Neural cell (in vitro differentiated cells): ENCODE measurements around the gene RFTN1. TPM values are rescaled to one million over a fixed set of nuclear protein-coding genes. Genes with fewer than 3 reads are reported as not detected.

ENCODE experiments used
- H2AFZ ChIP-seq: fragments of 200-600, 300-800 bp; sonication (generic), shearing (Covaris generic); 2 replicates; pipeline ENCODE4 v1.6.0; 2014; ENCODE audit warnings: low read depth, mild to moderate bottlenecking, antibody characterized with exemption, low read length, moderate library complexity
- H3F3A ChIP-seq: fragments of 200-600 bp; shearing (Covaris generic); 2 replicates; pipeline ENCODE4 v1.6.1; 2016; ENCODE audit warnings: mild to moderate bottlenecking, moderate library complexity, mixed read lengths, antibody characterized with exemption, low read length; ENCODE audit not compliant: insufficient read depth, poor library complexity, severe bottlenecking
- H3K27ac ChIP-seq: fragments of 200-600, 300-800 bp; sonication (generic), shearing (Covaris generic); 2 replicates; pipeline ENCODE4 v1.5.1; 2014; ENCODE audit warnings: mild to moderate bottlenecking, low read length, moderate library complexity
- H3K27me3 ChIP-seq: fragments of 300-800, 200-600 bp; sonication (generic), shearing (Covaris generic); 2 replicates; pipeline ENCODE4 v1.6.0; 2014; ENCODE audit warnings: mild to moderate bottlenecking, low read depth, low read length, moderate library complexity; ENCODE audit not compliant: insufficient read depth
- H3K36me3 ChIP-seq: fragments of 300-800, 200-600 bp; sonication (generic), shearing (Covaris generic); 2 replicates; pipeline ENCODE4 v1.5.1; 2014; ENCODE audit warnings: mild to moderate bottlenecking, antibody characterized with exemption, low read length, moderate library complexity; ENCODE audit not compliant: insufficient read depth
- H3K4me2 ChIP-seq: fragments of 300-800, 200-600 bp; sonication (generic), shearing (Covaris generic); 2 replicates; pipeline ENCODE4 v1.6.0; 2014; ENCODE audit warnings: mild to moderate bottlenecking, low read length
- H3K4me3 ChIP-seq: fragments of 300-800, 200-600 bp; sonication (generic), shearing (Covaris generic); 2 replicates; pipeline ENCODE4 v1.5.1; 2014; ENCODE audit warnings: mild to moderate bottlenecking, low read length, moderate library complexity
- H3K79me2 ChIP-seq: fragments of 200-600 bp; shearing (Covaris generic); replicated peaks from 2 replicates; pipeline ENCODE4 v1.6.0; 2014; ENCODE audit warnings: mild to moderate bottlenecking, low read length, moderate library complexity; ENCODE audit not compliant: insufficient read depth
- H3K9ac ChIP-seq: fragments of 300-800, 200-600 bp; sonication (generic), shearing (Covaris generic); 2 replicates; pipeline ENCODE4 v1.6.1; 2016; ENCODE audit warnings: mild to moderate bottlenecking, low read length, mixed read lengths
- H3K9me2 ChIP-seq: fragments of 200-600 bp; shearing (Covaris generic); 2 replicates; pipeline ENCODE4 v1.6.1; 2016; ENCODE audit warnings: mild to moderate bottlenecking, low read length, mixed read lengths; ENCODE audit not compliant: insufficient read depth
- H3K9me3 ChIP-seq: fragments of 200-600, 300-800 bp; sonication (generic), shearing (Covaris generic); 2 replicates; pipeline ENCODE4 v1.6.1; 2016; ENCODE audit warnings: mild to moderate bottlenecking, mixed run types, low read length, moderate library complexity, mixed read lengths
- H4K20me1 ChIP-seq: fragments of 200-600 bp; shearing (Covaris generic); 2 replicates; pipeline ENCODE4 v1.6.1; 2016; ENCODE audit warnings: mild to moderate bottlenecking, mixed run types; ENCODE audit not compliant: insufficient read depth
- EP300 ChIP-seq: fragments of 450-650 bp; conservative IDR thresholded peaks from 2 replicates; pipeline ENCODE4 v1.6.1; 2014; ENCODE audit warnings: antibody characterized with exemption, mild to moderate bottlenecking, moderate library complexity; ENCODE audit not compliant: poor library complexity, severe bottlenecking
- EZH2 ChIP-seq: fragments of 200-600, 300-800 bp; shearing (Covaris generic), sonication (generic); IDR thresholded peaks from 2 replicates; pipeline ENCODE4 v1.6.1; 2014; ENCODE audit warnings: antibody characterized with exemption, low read length, borderline replicate concordance, mild to moderate bottlenecking; ENCODE audit not compliant: insufficient read depth, poor library complexity, severe bottlenecking
- MXI1 ChIP-seq: fragments of 450-650 bp; conservative IDR thresholded peaks from 2 replicates; pipeline ENCODE4 v1.6.1; 2014; ENCODE audit warnings: antibody characterized with exemption, mild to moderate bottlenecking; ENCODE audit not compliant: poor library complexity, severe bottlenecking
- POLR2AphosphoS5 ChIP-seq: IDR thresholded peaks from 2 replicates; pipeline ENCODE4 v1.6.1; 2012
- RAD21 ChIP-seq: fragments of 450-650 bp; conservative IDR thresholded peaks from 2 replicates; pipeline ENCODE4 v1.6.1; 2014; ENCODE audit warnings: antibody characterized with exemption, mild to moderate bottlenecking, moderate library complexity
- SMC3 ChIP-seq: fragments of 450-650 bp; conservative IDR thresholded peaks from 2 replicates; pipeline ENCODE4 v1.6.1; 2014; ENCODE audit warnings: antibody characterized with exemption, mild to moderate bottlenecking, moderate library complexity; ENCODE audit not compliant: poor library complexity
- TAF1 ChIP-seq: IDR thresholded peaks from 2 replicates; pipeline ENCODE4 v1.6.1; 2012; ENCODE audit warnings: low read depth
- polyA plus RNA-seq: library from polyadenylated mRNA; depleted of rRNA; stranded (reverse); fragments of >200 nt; gene quantifications from 2 replicates; pipeline ENCODE4 v1.2.3, GENCODE V29; 2014
- TF ChIP-seq, protein P1 (sequence below): fragments of 450-650 bp; IDR thresholded peaks from 2 replicates; pipeline ENCODE4 v1.5.1; 2014; ENCODE audit warnings: antibody characterized with exemption, mild to moderate bottlenecking, moderate library complexity; ENCODE audit not compliant: poor library complexity, severe bottlenecking
- TF ChIP-seq, protein P2 (sequence below): IDR thresholded peaks from 2 replicates; pipeline ENCODE4 v1.6.1; 2012; ENCODE audit warnings: borderline replicate concordance

RFTN1 gene
- polyA plus RNA-seq, 1 donor from 2014 or later, result 36.8 TPM

DNA sequence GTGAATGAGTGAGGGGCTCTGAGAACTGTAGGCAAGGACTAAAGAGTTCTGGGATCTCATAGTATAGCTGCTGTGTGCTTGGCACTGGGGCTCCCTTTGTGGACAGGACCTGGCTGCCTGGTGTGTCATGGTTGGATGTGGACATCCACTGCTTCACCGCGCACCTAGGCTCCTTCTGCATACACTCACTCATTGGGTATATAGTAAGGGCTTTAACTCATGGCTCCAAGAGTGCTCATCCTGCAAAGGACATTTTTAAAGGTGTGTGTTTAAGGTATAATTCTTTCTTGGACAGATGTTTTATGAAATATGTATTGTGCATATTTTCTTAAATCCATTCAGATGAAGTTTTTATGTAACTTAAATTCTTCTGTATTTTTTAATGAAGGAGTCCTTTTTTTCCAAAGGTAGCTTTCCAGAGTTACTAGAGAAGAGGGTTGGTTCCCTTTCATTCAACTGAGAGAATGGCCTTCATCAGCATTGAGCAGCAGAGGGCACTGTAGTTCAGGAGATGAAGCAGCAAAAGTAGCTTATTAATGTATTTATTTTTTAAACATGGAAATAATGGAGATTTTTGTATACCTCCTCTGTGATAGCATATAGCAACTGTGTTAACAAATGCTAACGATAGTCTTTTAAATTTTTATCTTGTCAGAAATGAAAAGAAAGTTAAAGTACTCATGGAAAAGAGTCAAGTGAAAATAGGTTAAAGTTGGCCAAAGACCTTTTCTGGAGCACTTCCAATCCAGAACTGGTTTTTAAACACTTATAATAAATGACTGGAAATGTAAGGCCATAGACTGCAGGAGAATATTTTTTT lies 223.3 kb downstream of the RFTN1 start:
- Histone ChIP-seq H2AFZ (no peak overlapping the region), H3K4me2 (no peak overlapping the region), H3K9ac (no peak overlapping the region), H3K79me2 (no peaks in the 10 kb centered on the region), H3F3A (no peaks in the 10 kb centered on the region), H3K27ac (no peak overlapping the region), H3K36me3 (no peaks in the 10 kb centered on the region), H3K9me3 (no peaks in the 10 kb centered on the region), H3K9me2 (no peaks in the 10 kb centered on the region), H3K4me3 (no peak overlapping the region), H3K27me3 (no peaks in the 10 kb centered on the region), H4K20me1 (no peaks in the 10 kb centered on the region)
- TF ChIP-seq RAD21 (peak; percentile 97), TAF1 (no peak), EP300 (no peak), SMC3 (peak; percentile 97), EZH2 (no peak), POLR2AphosphoS5 (no peak)
- TF ChIP-seq, protein P1, sequence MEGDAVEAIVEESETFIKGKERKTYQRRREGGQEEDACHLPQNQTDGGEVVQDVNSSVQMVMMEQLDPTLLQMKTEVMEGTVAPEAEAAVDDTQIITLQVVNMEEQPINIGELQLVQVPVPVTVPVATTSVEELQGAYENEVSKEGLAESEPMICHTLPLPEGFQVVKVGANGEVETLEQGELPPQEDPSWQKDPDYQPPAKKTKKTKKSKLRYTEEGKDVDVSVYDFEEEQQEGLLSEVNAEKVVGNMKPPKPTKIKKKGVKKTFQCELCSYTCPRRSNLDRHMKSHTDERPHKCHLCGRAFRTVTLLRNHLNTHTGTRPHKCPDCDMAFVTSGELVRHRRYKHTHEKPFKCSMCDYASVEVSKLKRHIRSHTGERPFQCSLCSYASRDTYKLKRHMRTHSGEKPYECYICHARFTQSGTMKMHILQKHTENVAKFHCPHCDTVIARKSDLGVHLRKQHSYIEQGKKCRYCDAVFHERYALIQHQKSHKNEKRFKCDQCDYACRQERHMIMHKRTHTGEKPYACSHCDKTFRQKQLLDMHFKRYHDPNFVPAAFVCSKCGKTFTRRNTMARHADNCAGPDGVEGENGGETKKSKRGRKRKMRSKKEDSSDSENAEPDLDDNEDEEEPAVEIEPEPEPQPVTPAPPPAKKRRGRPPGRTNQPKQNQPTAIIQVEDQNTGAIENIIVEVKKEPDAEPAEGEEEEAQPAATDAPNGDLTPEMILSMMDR, result peak; percentile 93
- TF ChIP-seq, protein P2, sequence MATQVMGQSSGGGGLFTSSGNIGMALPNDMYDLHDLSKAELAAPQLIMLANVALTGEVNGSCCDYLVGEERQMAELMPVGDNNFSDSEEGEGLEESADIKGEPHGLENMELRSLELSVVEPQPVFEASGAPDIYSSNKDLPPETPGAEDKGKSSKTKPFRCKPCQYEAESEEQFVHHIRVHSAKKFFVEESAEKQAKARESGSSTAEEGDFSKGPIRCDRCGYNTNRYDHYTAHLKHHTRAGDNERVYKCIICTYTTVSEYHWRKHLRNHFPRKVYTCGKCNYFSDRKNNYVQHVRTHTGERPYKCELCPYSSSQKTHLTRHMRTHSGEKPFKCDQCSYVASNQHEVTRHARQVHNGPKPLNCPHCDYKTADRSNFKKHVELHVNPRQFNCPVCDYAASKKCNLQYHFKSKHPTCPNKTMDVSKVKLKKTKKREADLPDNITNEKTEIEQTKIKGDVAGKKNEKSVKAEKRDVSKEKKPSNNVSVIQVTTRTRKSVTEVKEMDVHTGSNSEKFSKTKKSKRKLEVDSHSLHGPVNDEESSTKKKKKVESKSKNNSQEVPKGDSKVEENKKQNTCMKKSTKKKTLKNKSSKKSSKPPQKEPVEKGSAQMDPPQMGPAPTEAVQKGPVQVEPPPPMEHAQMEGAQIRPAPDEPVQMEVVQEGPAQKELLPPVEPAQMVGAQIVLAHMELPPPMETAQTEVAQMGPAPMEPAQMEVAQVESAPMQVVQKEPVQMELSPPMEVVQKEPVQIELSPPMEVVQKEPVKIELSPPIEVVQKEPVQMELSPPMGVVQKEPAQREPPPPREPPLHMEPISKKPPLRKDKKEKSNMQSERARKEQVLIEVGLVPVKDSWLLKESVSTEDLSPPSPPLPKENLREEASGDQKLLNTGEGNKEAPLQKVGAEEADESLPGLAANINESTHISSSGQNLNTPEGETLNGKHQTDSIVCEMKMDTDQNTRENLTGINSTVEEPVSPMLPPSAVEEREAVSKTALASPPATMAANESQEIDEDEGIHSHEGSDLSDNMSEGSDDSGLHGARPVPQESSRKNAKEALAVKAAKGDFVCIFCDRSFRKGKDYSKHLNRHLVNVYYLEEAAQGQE, result no peak

DNA sequence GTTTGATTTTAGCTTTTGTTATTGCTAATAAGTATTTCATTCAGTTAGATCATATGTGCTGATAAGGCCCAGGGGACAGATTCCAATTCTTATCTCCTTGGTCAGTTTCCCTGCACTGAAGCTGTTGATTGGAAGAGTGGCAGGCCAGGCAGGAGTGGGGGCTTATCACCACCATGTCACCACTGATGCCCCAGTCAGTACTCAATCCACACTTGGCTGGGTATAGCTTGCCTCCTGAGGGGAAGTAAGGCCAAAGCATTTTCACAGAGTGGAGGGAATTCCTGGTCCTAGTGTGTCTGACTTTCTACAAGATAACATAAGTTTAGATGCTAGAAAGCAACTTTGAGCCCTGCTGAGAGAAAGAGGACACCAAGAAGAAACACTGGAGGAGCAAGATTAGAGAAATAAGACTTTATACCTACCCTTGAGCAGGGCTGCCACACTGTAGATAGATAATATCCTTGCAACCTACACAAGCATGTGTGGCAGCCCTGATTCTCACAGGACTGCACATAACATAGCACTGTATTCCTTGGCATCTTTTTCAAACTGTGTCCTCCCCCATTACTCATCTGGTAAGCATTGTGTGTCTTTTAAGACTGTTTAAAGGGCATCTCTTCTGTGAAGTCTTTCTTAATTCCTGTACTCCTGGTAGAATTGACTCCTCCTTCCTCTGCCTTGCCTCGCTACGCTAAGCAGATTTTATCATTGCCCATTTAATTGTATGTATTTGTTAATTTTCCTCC lies 224.2 kb downstream of the RFTN1 start:
- Histone ChIP-seq H3K9ac (no peak overlapping the region), H3K79me2 (no peaks in the 10 kb centered on the region), H3K27me3 (no peaks in the 10 kb centered on the region), H3K27ac (no peak overlapping the region), H3K4me3 (no peak overlapping the region), H3F3A (no peaks in the 10 kb centered on the region), H4K20me1 (no peaks in the 10 kb centered on the region), H3K9me3 (no peaks in the 10 kb centered on the region), H3K4me2 (no peak overlapping the region), H2AFZ (no peak overlapping the region), H3K36me3 (no peaks in the 10 kb centered on the region), H3K9me2 (no peaks in the 10 kb centered on the region)
- TF ChIP-seq EP300, result no peak
- TF ChIP-seq POLR2AphosphoS5, result no peak
- no peak for TF ChIP-seq TAF1
- TF ChIP-seq SMC3, result no peak
- TF ChIP-seq, protein P2, result no peak
- TF ChIP-seq MXI1, result no peak
- no peak for TF ChIP-seq RAD21
- TF ChIP-seq, protein P1, result no peak
- TF ChIP-seq EZH2, result no peak
